Stimulated activated CD4-positive, alpha-beta T cell treated with anti-CD3 and anti-CD28 coated beads, TNF-alpha, amount 100 ng/mL, for 4 hours (primary cell): Measurements from ENCODE around the gene CDH19.

Experiments
- DNase-seq, 3 experiments: peaks; one replicate each; pipeline ENCODE4 v3.0.0-alpha.2; 2020; ENCODE audit warnings: low read depth in 3 of 3

CDH19 gene

GRCh38 chr18:66603941-66604627, at the start of gene CDH19:
Gene CDH19, minus strand, starts transcription at chr18:66604090. Its CDS starts 31,886 bp downstream, at chr18:66572204.
- DNase-seq: no peak

- DNase-seq: no peak
Measured at GRCh38 chr18:66647671-66648070, 43.8 kb upstream of the CDH19 start.

GRCh38 chr18:66646609-66647008, 42.7 kb upstream of the CDH19 start:
- no peak for DNase-seq

- no peak for DNase-seq
Measured at GRCh38 chr18:66645983-66646382, 42.1 kb upstream of the CDH19 start.

GRCh38 chr18:66641056-66641455, 37.2 kb upstream of the CDH19 start:
- DNase-seq: no peak

- DNase-seq: no peak
Measured at GRCh38 chr18:66640431-66640830, 36.5 kb upstream of the CDH19 start.

GRCh38 chr18:66638856-66639629, 35.2 kb upstream of the CDH19 start:
- no peak for DNase-seq

GRCh38 chr18:66635342-66635741, 31.5 kb upstream of the CDH19 start:
- no peak for DNase-seq

GRCh38 chr18:66632756-66633155, 28.9 kb upstream of the CDH19 start:
- DNase-seq: no peak

- no peak for DNase-seq
Measured at GRCh38 chr18:66630831-66631230, 26.9 kb upstream of the CDH19 start.

- DNase-seq: no peak
Measured at GRCh38 chr18:66623821-66624220, 19.9 kb upstream of the CDH19 start.

- DNase-seq: no peak
Measured at GRCh38 chr18:66621816-66622576, 18.1 kb upstream of the CDH19 start.

- DNase-seq: no peak
Measured at GRCh38 chr18:66616523-66616983, 12.7 kb upstream of the CDH19 start.

- DNase-seq: no peak
Measured at GRCh38 chr18:66615176-66615575, 11.3 kb upstream of the CDH19 start.

- no peak for DNase-seq
Measured at GRCh38 chr18:66607632-66608031, 3.7 kb upstream of the CDH19 start.

GRCh38 chr18:66601649-66602048, 2.2 kb downstream of the CDH19 start:
- DNase-seq: no peak

- DNase-seq: no peak
Measured at GRCh38 chr18:66599190-66599589, 4.7 kb downstream of the CDH19 start.

- DNase-seq: no peak
Measured at GRCh38 chr18:66587430-66587829, 16.5 kb downstream of the CDH19 start.

- DNase-seq: no peak
Measured at GRCh38 chr18:66582211-66582610, 21.7 kb downstream of the CDH19 start.

- no peak for DNase-seq
Measured at GRCh38 chr18:66575263-66575662, 28.6 kb downstream of the CDH19 start.

GRCh38 chr18:66571845-66572244, 32.0 kb downstream of the CDH19 start:
- DNase-seq: no peak

GRCh38 chr18:66566616-66567015, 37.3 kb downstream of the CDH19 start:
- DNase-seq: no peak
